ENCODE data around the gene LRMDA. TPM values are rescaled to one million over a fixed set of nuclear protein-coding genes. Genes with fewer than 3 reads are reported as not detected.

LRMDA gene
- total RNA-seq, 3 donors from 2014 or later (not counting 1 experiment from before 2014, with no cell fraction given): 1.4 to 2.4 (median 2.1) TPM

GRCh38 chr10:75969031-75969430 lies 537.6 kb downstream of the LRMDA start:
- H3K27ac ChIP-seq (ENCODE audit: low read length): no peak overlapping the region
- WGBS (ENCODE audit: insufficient coverage): 88% methylated on average over 2 of the region's 2 CpGs
- H3K36me3 Mint-ChIP-seq: no peaks in the 10 kb centered on the region
- no peak for DNase-seq
- no peak overlapping the region for H3K4me3 Mint-ChIP-seq
- H3K9me3 Mint-ChIP-seq: no peaks in the 10 kb centered on the region
- H3K36me3 ChIP-seq (ENCODE audit: control insufficient read depth, insufficient read depth, low read length): no peaks in the 10 kb centered on the region
- intact Hi-C loops (cut with micrococcal nuclease): no loop called here
- peaks cover under 1 to 4% of the 10 kb centered on the region in 2 donors for H3K27me3 Mint-ChIP-seq (ENCODE audit: low read depth in 2 of 2)
- TF ChIP-seq CTCF (IDR thresholded peaks at IDR 0.05): no peak
- ATAC-seq: no peak
- H3K4me1 ChIP-seq (ENCODE audit: control insufficient read depth, insufficient read depth, low read length): no peaks in the 10 kb centered on the region
- no peak overlapping the region for H3K4me3 ChIP-seq (ENCODE audit: low read length)
- no peaks in the 10 kb centered on the region for H3K27me3 ChIP-seq (ENCODE audit: control insufficient read depth, insufficient read depth, low read length)
- H3K9me3 ChIP-seq (ENCODE audit: control insufficient read depth, insufficient read depth, low read length): no peaks in the 10 kb centered on the region
- no peaks in the 10 kb centered on the region for H3K4me1 Mint-ChIP-seq
- no peak overlapping the region for H3K27ac Mint-ChIP-seq

GRCh38 chr10:75971402-75972211 lies 540.2 kb downstream of the LRMDA start:
- intact Hi-C loops (cut with micrococcal nuclease): no loop called here
- no peak overlapping the region for H3K4me3 Mint-ChIP-seq
- H3K36me3 ChIP-seq (ENCODE audit: control insufficient read depth, insufficient read depth, low read length): no peaks in the 10 kb centered on the region
- no peak for ATAC-seq
- peaks cover 0 to 4% of the 10 kb centered on the region in 2 donors for H3K27me3 Mint-ChIP-seq (ENCODE audit: low read depth in 2 of 2)
- no peak for DNase-seq
- H3K4me1 Mint-ChIP-seq: no peaks in the 10 kb centered on the region
- H3K4me1 ChIP-seq (ENCODE audit: control insufficient read depth, insufficient read depth, low read length): no peaks in the 10 kb centered on the region
- no peaks in the 10 kb centered on the region for H3K9me3 Mint-ChIP-seq
- no peaks in the 10 kb centered on the region for H3K9me3 ChIP-seq (ENCODE audit: control insufficient read depth, insufficient read depth, low read length)
- no peak for TF ChIP-seq CTCF (IDR thresholded peaks at IDR 0.05)
- H3K36me3 Mint-ChIP-seq: no peaks in the 10 kb centered on the region
- no peaks in the 10 kb centered on the region for H3K27me3 ChIP-seq (ENCODE audit: control insufficient read depth, insufficient read depth, low read length)
- WGBS (ENCODE audit: insufficient coverage): 86% methylated on average over 3 of the region's 4 CpGs
- H3K4me3 ChIP-seq (ENCODE audit: low read length): no peak overlapping the region
- no peak overlapping the region for H3K27ac ChIP-seq (ENCODE audit: low read length)
- H3K27ac Mint-ChIP-seq: no peak overlapping the region

- Mint-ChIP-seq H3K27ac (no peak overlapping the region), H3K9me3 (no peaks in the 10 kb centered on the region), H3K36me3 (no peaks in the 10 kb centered on the region), H3K4me3 (no peak overlapping the region), H3K4me1 (no peaks in the 10 kb centered on the region), H3K27me3 (ENCODE audit: low read depth in 2 of 2) (peaks cover 0 to 4% of the 10 kb centered on the region in 2 donors)
- TF ChIP-seq CTCF (IDR thresholded peaks at IDR 0.05): no peak
- Histone ChIP-seq H3K27ac (ENCODE audit: low read length) (no peak overlapping the region), H3K36me3 (ENCODE audit: control insufficient read depth, insufficient read depth, low read length) (no peaks in the 10 kb centered on the region), H3K4me1 (ENCODE audit: control insufficient read depth, insufficient read depth, low read length) (no peaks in the 10 kb centered on the region), H3K9me3 (ENCODE audit: control insufficient read depth, insufficient read depth, low read length) (no peaks in the 10 kb centered on the region), H3K4me3 (ENCODE audit: low read length) (no peak overlapping the region), H3K27me3 (ENCODE audit: control insufficient read depth, insufficient read depth, low read length) (no peaks in the 10 kb centered on the region)
- ATAC-seq (no peak), DNase-seq (no peak)
- 83% methylated on average over 6 of the region's 6 CpGs for WGBS (ENCODE audit: insufficient coverage)
- intact Hi-C loops (cut with micrococcal nuclease): no loop called here
Measured at GRCh38 chr10:75972491-75973276, 541.3 kb downstream of the LRMDA start.

Data from natural killer cell (primary cell).